SK-N-SH treated with all-trans-retinoic acid at 6 μM for 48 hours (cell line): Measurements from ENCODE around the gene DNMT3A.

Source experiments
- ARNTL ChIP-seq: fragments of 450-650 bp; formaldehyde crosslinking; IDR thresholded peaks from 2 replicates; pipeline ENCODE4 v1.5.0; 2020; ENCODE audit warnings: low read depth, mild to moderate bottlenecking, moderate library complexity, borderline replicate concordance
- GLIS3 ChIP-seq: fragments of 250-450 bp; sonication (Bioruptor Pico); IDR thresholded peaks from 2 replicates; pipeline ENCODE4 v1.5.0; 2020; ENCODE audit warnings: mild to moderate bottlenecking, moderate library complexity
- PATZ1 ChIP-seq: fragments of 250-450 bp; sonication (Bioruptor Pico); IDR thresholded peaks from 2 replicates; pipeline ENCODE4 v1.8.0; 2020; ENCODE audit warnings: mild to moderate bottlenecking, moderate library complexity, borderline replicate concordance
- PPARA ChIP-seq: fragments of 250-450 bp; sonication (Bioruptor Pico); IDR thresholded peaks from 2 replicates; pipeline ENCODE4 v1.5.0; 2020; ENCODE audit warnings: mild to moderate bottlenecking, borderline replicate concordance
- RARB ChIP-seq: fragments of 250-450 bp; sonication (Bioruptor Pico); IDR thresholded peaks from 2 replicates; pipeline ENCODE4 v1.8.0; 2021; ENCODE audit warnings: mild to moderate bottlenecking, moderate library complexity
- ZFP30 ChIP-seq: fragments of 450-650 bp; formaldehyde crosslinking; IDR thresholded peaks from 2 replicates; pipeline ENCODE4 v1.5.0; 2022; ENCODE audit warnings: mild to moderate bottlenecking, moderate library complexity
- ZNF565 ChIP-seq: fragments of 450-650 bp; formaldehyde crosslinking; conservative IDR thresholded peaks from 2 replicates; pipeline ENCODE4 v1.5.0; 2020; ENCODE audit warnings: low read depth, mild to moderate bottlenecking, moderate library complexity

DNA sequence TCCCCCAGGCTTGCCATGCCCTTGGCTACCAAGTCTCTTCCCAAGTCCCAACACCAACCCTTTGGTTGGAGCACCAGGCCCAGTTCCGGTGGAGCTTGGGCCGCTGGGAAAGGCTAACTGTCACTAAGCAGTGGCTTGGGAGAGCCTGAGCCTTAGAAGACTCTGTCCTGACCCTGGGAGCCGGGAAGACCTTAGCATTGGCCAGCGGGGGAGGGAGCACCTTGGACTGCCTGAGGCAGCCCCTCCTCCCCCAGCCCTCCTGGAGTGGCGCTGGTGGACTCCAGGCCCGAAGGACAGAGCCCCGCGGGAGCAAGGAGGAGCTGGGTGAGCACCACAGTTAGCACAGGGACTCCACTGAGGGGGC lies 110.8 kb downstream of the DNMT3A start:
- TF ChIP-seq RARB: no peak
- no peak for TF ChIP-seq ARNTL
- TF ChIP-seq PATZ1: no peak
- TF ChIP-seq PPARA: no peak
- TF ChIP-seq ZFP30 (CRISPR knock-in tag): no peak
- no peak for TF ChIP-seq GLIS3 (CRISPR knock-in tag)
- TF ChIP-seq ZNF565 (CRISPR knock-in tag): no peak
